Smooth muscle cell (in vitro differentiated cells): ENCODE measurements around the gene PHPT1. TPM values are rescaled to one million over a fixed set of nuclear protein-coding genes. Genes with fewer than 3 reads are reported as not detected.

Source experiments
- DNase-seq: peaks from one replicate; lab custom pipeline; 2025; ENCODE audit not compliant: unreplicated experiment; lab: John Stamatoyannopoulos, UW
- H2AFZ ChIP-seq: fragments of 200-600 bp; sonication (generic); 2 replicates; pipeline ENCODE4 v1.6.0; 2016; ENCODE audit warnings: antibody characterized with exemption, low read depth, mild to moderate bottlenecking
- H3F3A ChIP-seq: fragments of 200-600 bp; sonication (generic); 2 replicates; pipeline ENCODE4 v1.6.0; 2017; ENCODE audit warnings: antibody characterized with exemption, low read depth
- H3K27ac ChIP-seq: fragments of 200-600 bp; sonication (generic); 2 replicates; pipeline ENCODE4 v1.5.1; 2016; ENCODE audit warnings: low read depth, mild to moderate bottlenecking
- H3K27me3 ChIP-seq: fragments of 200-600 bp; sonication (generic); 2 replicates; pipeline ENCODE4 v1.6.1; 2016; ENCODE audit warnings: low read depth, mild to moderate bottlenecking
- H3K36me3 ChIP-seq: fragments of 200-600 bp; sonication (generic); 2 replicates; pipeline ENCODE4 v1.5.1; 2016; ENCODE audit warnings: low read depth
- H3K4me1 ChIP-seq: fragments of 200-600 bp; sonication (generic); 2 replicates; pipeline ENCODE4 v1.5.1; 2016; ENCODE audit warnings: low read depth
- H3K4me2 ChIP-seq: fragments of 200-600 bp; sonication (generic); 2 replicates; pipeline ENCODE4 v1.6.0; 2016; ENCODE audit warnings: mild to moderate bottlenecking
- H3K4me3 ChIP-seq: fragments of 200-600 bp; sonication (generic); 2 replicates; pipeline ENCODE4 v1.5.1; 2016; ENCODE audit warnings: mild to moderate bottlenecking
- H3K79me2 ChIP-seq: fragments of 200-600 bp; sonication (generic); 2 replicates; pipeline ENCODE4 v1.6.0; 2016; ENCODE audit warnings: low read depth, mild to moderate bottlenecking
- H3K9ac ChIP-seq: fragments of 200-600 bp; sonication (generic); 2 replicates; pipeline ENCODE4 v1.6.0; 2016; ENCODE audit warnings: low read depth
- H3K9me3 ChIP-seq: fragments of 200-600 bp; sonication (generic); replicated peaks from 2 replicates; pipeline ENCODE4 v1.5.1; 2016; ENCODE audit warnings: low read depth
- H4K20me1 ChIP-seq: fragments of 200-600 bp; sonication (generic); 2 replicates; pipeline ENCODE4 v1.6.0; 2016; ENCODE audit warnings: low read depth
- CTCF ChIP-seq: fragments of 200-600 bp; sonication (generic); IDR thresholded peaks from 2 replicates; pipeline ENCODE4 v1.5.1; 2017; ENCODE audit warnings: borderline replicate concordance, mild to moderate bottlenecking, antibody characterized with exemption; ENCODE audit not compliant: insufficient read depth, poor library complexity, severe bottlenecking
- WGBS: methylation state at CpG from one replicate; pipeline ENCODE4 v1.1.7; 2016; ENCODE audit warnings: low lambda C conversion rate; 5-methylcytosine and 5-hydroxymethylcytosine counted together
- polyA plus RNA-seq: library from polyadenylated mRNA; unstranded; fragments of >200 nt; fragmentation: Nextera tagmentation; extraction: Ambion mirVana; gene quantifications from 2 replicates; pipeline ENCODE4 v1.2.1, GENCODE V29; 2016
- total RNA-seq: library from RNA; depleted of rRNA; stranded (reverse); fragments of >200 nt; gene quantifications from 2 replicates; pipeline ENCODE4 v1.2.3, GENCODE V29; 2014

Gene PHPT1
- total and polyA plus RNA-seq, 2 experiments from 2014 or later: 173 to 381 TPM

GRCh38 chr9:136826188-136826541 lies 23.0 kb upstream of the PHPT1 start:
- Histone ChIP-seq H3K4me3 (no peak overlapping the region), H3K9ac (no peak overlapping the region), H3K9me3 (no peaks in the 10 kb centered on the region), H3K27me3 (no peaks in the 10 kb centered on the region), H3K4me2 (no peak overlapping the region), H3K27ac (no peak overlapping the region), H3K79me2 (peaks cover 16% of the 10 kb centered on the region), H4K20me1 (peaks cover 51% of the 10 kb centered on the region), H3F3A (no peaks in the 10 kb centered on the region), H3K36me3 (no peaks in the 10 kb centered on the region), H3K4me1 (no peaks in the 10 kb centered on the region), H2AFZ (no peak overlapping the region)
- no peak for DNase-seq
- no peak for TF ChIP-seq CTCF
- WGBS: 97% methylated on average over 16 of the region's 17 CpGs

- no peak overlapping the region for H3K4me2 ChIP-seq
- DNase-seq: no peak
- H3F3A ChIP-seq: no peaks in the 10 kb centered on the region
- WGBS: 98% methylated on average over 24 of the region's 24 CpGs
- no peak for TF ChIP-seq CTCF
- no peak overlapping the region for H3K27ac ChIP-seq
- no peaks in the 10 kb centered on the region for H3K4me1 ChIP-seq
- no peaks in the 10 kb centered on the region for H3K36me3 ChIP-seq
- H3K79me2 ChIP-seq: peaks cover 8% of the 10 kb centered on the region
- H3K9me3 ChIP-seq: no peaks in the 10 kb centered on the region
- H3K9ac ChIP-seq: no peak overlapping the region
- peaks cover 45% of the 10 kb centered on the region for H4K20me1 ChIP-seq
- H2AFZ ChIP-seq: no peak overlapping the region
- H3K4me3 ChIP-seq: no peak overlapping the region
- H3K27me3 ChIP-seq: no peaks in the 10 kb centered on the region
These were observed 22.3 kb upstream of the PHPT1 start for GRCh38 chr9:136826703-136827582.

GRCh38 chr9:136827794-136828473 lies 21.3 kb upstream of the PHPT1 start:
- Histone ChIP-seq H3K36me3 (no peaks in the 10 kb centered on the region), H4K20me1 (peaks cover 36% of the 10 kb centered on the region), H3K4me1 (no peaks in the 10 kb centered on the region), H3K4me2 (no peak overlapping the region), H3K27me3 (no peaks in the 10 kb centered on the region), H3K79me2 (no peaks in the 10 kb centered on the region), H3K9ac (no peak overlapping the region), H3K4me3 (no peak overlapping the region), H3K27ac (no peak overlapping the region), H3K9me3 (no peaks in the 10 kb centered on the region), H2AFZ (no peak overlapping the region), H3F3A (no peaks in the 10 kb centered on the region)
- WGBS: 94% methylated on average over 13 of the region's 14 CpGs
- no peak for TF ChIP-seq CTCF
- DNase-seq: no peak
